Adrenal gland (tissue), 5 donors: ENCODE results near the gene GPC3.

Experiments used
- POLR2A ChIP-seq, 2 donors: fragments of 450-650 bp; IDR thresholded peaks; one replicate each; pipeline ENCODE4 v1.6.1; 2017; ENCODE audit warnings: antibody characterized with exemption in 2 of 2, mild to moderate bottlenecking in 2 of 2, moderate library complexity in 1 of 2
- TF ChIP-seq, protein P1 (sequence below), 6 experiments: fragments of 450-650 bp in 4 of 6; fragments of 200-600 bp in 2 of 6; sonication (generic) in 1 of 6; IDR thresholded peaks; 1 replicate in 5 of 6; 2 replicates in 1 of 6; pipeline versions ENCODE4 v1.5.1 to v1.8.0; 2016 to 2021; ENCODE audit warnings: antibody characterized with exemption in 6 of 6, mild to moderate bottlenecking in 2 of 6, moderate library complexity in 1 of 6
- donor health status: DM: no; HTN: no; CAD: no.

DNA sequence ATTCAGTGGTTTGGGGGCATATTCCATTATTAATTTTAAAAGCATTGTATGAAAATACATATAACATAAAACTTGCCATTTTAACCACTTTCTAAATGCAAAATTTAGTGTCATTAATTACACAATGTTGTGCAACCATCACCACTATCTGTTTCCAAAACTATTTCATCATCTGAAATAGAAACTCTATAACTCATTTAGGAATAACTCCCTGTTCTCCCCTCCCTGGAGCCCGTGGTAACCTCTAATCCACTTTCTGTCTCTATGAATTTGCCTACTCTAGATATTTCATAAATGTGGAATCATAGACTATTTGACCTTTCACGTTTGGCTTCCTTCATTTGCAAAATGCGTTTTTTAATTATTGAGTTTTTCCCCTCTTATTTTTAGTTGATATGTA lies 468.7 kb downstream of the GPC3 start:
- TF ChIP-seq, protein P1, sequence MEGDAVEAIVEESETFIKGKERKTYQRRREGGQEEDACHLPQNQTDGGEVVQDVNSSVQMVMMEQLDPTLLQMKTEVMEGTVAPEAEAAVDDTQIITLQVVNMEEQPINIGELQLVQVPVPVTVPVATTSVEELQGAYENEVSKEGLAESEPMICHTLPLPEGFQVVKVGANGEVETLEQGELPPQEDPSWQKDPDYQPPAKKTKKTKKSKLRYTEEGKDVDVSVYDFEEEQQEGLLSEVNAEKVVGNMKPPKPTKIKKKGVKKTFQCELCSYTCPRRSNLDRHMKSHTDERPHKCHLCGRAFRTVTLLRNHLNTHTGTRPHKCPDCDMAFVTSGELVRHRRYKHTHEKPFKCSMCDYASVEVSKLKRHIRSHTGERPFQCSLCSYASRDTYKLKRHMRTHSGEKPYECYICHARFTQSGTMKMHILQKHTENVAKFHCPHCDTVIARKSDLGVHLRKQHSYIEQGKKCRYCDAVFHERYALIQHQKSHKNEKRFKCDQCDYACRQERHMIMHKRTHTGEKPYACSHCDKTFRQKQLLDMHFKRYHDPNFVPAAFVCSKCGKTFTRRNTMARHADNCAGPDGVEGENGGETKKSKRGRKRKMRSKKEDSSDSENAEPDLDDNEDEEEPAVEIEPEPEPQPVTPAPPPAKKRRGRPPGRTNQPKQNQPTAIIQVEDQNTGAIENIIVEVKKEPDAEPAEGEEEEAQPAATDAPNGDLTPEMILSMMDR (IDR thresholded peaks at IDR 0.05) = no peak
- TF ChIP-seq POLR2A (IDR thresholded peaks at IDR 0.05) = no peak
